ENCODE results near the gene NRCAM. TPM values are rescaled to one million over a fixed set of nuclear protein-coding genes. Genes with fewer than 3 reads are reported as not detected.

NRCAM gene
- total and polyA plus RNA-seq, 2 of the 8 experiments (the other 6 are each of a cell fraction or from before 2014, with no cell fraction given), result 2.7 to 3.8 TPM

DNA sequence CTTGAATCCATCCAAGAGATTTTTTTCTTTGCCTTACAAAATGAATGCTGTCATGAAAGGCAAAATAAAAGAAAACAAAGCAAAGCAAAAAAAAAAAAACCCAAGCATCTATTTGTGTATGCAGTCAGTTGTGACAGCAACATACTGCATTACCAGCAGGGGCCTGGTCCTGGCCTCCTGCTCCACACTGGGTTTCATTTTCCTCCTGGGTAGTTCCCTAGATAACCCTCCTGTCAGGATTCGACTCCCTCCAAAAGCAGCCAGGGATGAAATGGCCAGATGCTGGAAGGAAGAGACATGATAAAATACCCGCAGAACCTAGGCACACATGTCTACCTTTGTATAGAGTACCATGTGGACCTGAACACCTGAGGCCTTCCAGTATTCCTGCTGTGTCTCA, 148.6 kb downstream of the NRCAM start:
- Histone ChIP-seq H3K27ac (ENCODE audit: low read depth, low read length) (no peak overlapping the region), H2BK15ac (ENCODE audit: low read length) (no peak overlapping the region), H4K5ac (ENCODE audit: insufficient read length, low read depth, low read length) (no peak overlapping the region), H3K27me3 (replicated peaks in 1 of 4; ENCODE audit: control insufficient read depth in 3 of 4, extremely low read depth in 1 of 4, insufficient read depth in 3 of 4, low read length in 3 of 4) (no peaks in the 10 kb centered on the region), H3K4me1 (replicated peaks in 1 of 4; ENCODE audit: control insufficient read depth in 3 of 4, insufficient read depth in 4 of 4, low read length in 3 of 4) (peaks cover 0 to 13% (median 7%) of the 10 kb centered on the region in 4 experiments; a peak in 4 of 7 replicates), H3K23me2 (ENCODE audit: low read depth, low read length) (no peaks in the 10 kb centered on the region), H3K4ac (replicated peaks; ENCODE audit: insufficient read length, low read depth, low read length) (no peak overlapping the region), H2AFZ (ENCODE audit: low read length) (no peak overlapping the region), H3K79me1 (ENCODE audit: low read depth, low read length) (no peaks in the 10 kb centered on the region), H4K8ac (ENCODE audit: extremely low read depth, insufficient read depth, low read length) (no peak overlapping the region), H2BK20ac (ENCODE audit: low read length) (no peak overlapping the region), H2AK5ac (ENCODE audit: low read depth, low read length) (no peak overlapping the region), H3K18ac (ENCODE audit: extremely low read depth, low read length) (no peak overlapping the region), H4K20me1 (replicated peaks in 1 of 2; ENCODE audit: control insufficient read depth in 1 of 2, insufficient read depth in 2 of 2, low read length in 2 of 2) (no peaks in the 10 kb centered on the region), H3K56ac (replicated peaks; ENCODE audit: insufficient read length, low read depth, low read length) (no peak overlapping the region), H3K79me2 (ENCODE audit: control insufficient read depth in 1 of 2, insufficient read depth in 2 of 2, low read length in 2 of 2) (no peaks in the 10 kb centered on the region), H3K4me2 (ENCODE audit: insufficient read depth in 1 of 2, low read depth in 2 of 2, low read length in 2 of 2) (no peak overlapping the region), H2BK5ac (ENCODE audit: low read depth, low read length) (no peak overlapping the region), H4K91ac (replicated peaks; ENCODE audit: insufficient read length, low read length) (no peak overlapping the region), H3K14ac (ENCODE audit: insufficient read length) (no peak overlapping the region), H3K36me3 (ENCODE audit: control insufficient read depth in 2 of 4, insufficient read depth in 4 of 4, low read length in 3 of 4) (no peaks in the 10 kb centered on the region), H3K9ac (replicated peaks in 1 of 4; ENCODE audit: extremely low read depth in 1 of 4, low read depth in 3 of 4, low read length in 3 of 4) (no peak overlapping the region), H2BK12ac (ENCODE audit: low read depth, low read length) (no peak overlapping the region), H3K4me3 (ENCODE audit: extremely low read depth in 1 of 4, insufficient read depth in 2 of 4, low read depth in 3 of 4, low read length in 4 of 4) (no peak overlapping the region), H2BK120ac (replicated peaks; ENCODE audit: low read depth, low read length) (no peak overlapping the region), H3K9me3 (ENCODE audit: insufficient read depth in 2 of 2, low read depth in 1 of 2, low read length in 1 of 2) (no peaks in the 10 kb centered on the region), H3K23ac (ENCODE audit: insufficient read length) (no peak overlapping the region)
- FAIRE-seq (no peak), DNase-seq (ENCODE audit: low read depth in 1 of 2, low spot score in 2 of 2) (no peak)
- POLR2A ChIA-PET (ENCODE audit: partially characterized antibody), result no interaction called here
- CTCF ChIA-PET (ENCODE audit: partially characterized antibody), result interaction anchor here (1.0 kb wide), 1 partner anchor 193 kb away, joined by 3 read pairs; no protein-coding TSS in a partner anchor
- WGBS, 2 experiments (ENCODE audit: extremely low coverage in 1 of 2, insufficient coverage in 1 of 2, insufficient read length in 1 of 2, insufficient replicate concordance in 2 of 2, low coverage in 1 of 2, low lambda C conversion rate in 2 of 2, missing lambda C conversion rate in 1 of 2), result 84% methylated on average over 2 of the region's 2 CpGs; no CpG with 5 or more reads in 1 of the 2 experiments
- TF ChIP-seq POU5F1 (IDR thresholded peaks at IDR 0.05; ENCODE audit: low read depth, low read length), result no peak
- TF ChIP-seq, protein P1, sequence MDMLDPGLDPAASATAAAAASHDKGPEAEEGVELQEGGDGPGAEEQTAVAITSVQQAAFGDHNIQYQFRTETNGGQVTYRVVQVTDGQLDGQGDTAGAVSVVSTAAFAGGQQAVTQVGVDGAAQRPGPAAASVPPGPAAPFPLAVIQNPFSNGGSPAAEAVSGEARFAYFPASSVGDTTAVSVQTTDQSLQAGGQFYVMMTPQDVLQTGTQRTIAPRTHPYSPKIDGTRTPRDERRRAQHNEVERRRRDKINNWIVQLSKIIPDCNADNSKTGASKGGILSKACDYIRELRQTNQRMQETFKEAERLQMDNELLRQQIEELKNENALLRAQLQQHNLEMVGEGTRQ (IDR thresholded peaks at IDR 0.05; ENCODE audit: low read length), result no peak
- no peak for TF ChIP-seq TAF7 (optimal IDR thresholded peaks at IDR 0.05; ENCODE audit: borderline replicate concordance, low read depth, low read length)
- TF ChIP-seq ASH2L (IDR thresholded peaks at IDR 0.05; ENCODE audit: low read length), result no peak

Data from H1 (cell line).